Activated CD4-positive, alpha-beta T cell treated with anti-CD3 and anti-CD28 coated beads for 1 hour (primary cell): ENCODE data around the gene ING1.
"Not testable (repeated sequence)": the region's sequence is repeated elsewhere in the genome, so short reads cannot be mapped to it uniquely, and the experiment has no call there.

Experiments used
- DNase-seq: peaks from one replicate; pipeline ENCODE4 v3.0.0-alpha.2; 2020

ING1 gene, protein sequence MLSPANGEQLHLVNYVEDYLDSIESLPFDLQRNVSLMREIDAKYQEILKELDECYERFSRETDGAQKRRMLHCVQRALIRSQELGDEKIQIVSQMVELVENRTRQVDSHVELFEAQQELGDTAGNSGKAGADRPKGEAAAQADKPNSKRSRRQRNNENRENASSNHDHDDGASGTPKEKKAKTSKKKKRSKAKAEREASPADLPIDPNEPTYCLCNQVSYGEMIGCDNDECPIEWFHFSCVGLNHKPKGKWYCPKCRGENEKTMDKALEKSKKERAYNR

DNA sequence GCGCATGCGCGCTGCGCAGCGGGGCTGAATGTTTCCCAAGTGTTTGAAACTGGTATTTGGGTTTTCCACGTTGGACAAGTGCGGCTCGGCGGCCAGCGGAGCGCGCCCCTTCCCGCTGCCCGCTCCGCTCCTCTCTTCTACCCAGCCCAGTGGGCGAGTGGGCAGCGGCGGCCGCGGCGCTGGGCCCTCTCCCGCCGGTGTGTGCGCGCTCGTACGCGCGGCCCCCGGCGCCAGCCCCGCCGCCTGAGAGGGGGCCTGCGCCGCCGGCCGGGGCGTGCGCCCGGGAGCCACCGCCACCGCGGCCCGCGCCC lies at the start of gene ING1:
TSS of gene ING1 (plus strand) at position 59 of the 311 bp plus-strand sequence. CDS start 450 bp downstream, outside the sequence.
- no peak for DNase-seq

DNA sequence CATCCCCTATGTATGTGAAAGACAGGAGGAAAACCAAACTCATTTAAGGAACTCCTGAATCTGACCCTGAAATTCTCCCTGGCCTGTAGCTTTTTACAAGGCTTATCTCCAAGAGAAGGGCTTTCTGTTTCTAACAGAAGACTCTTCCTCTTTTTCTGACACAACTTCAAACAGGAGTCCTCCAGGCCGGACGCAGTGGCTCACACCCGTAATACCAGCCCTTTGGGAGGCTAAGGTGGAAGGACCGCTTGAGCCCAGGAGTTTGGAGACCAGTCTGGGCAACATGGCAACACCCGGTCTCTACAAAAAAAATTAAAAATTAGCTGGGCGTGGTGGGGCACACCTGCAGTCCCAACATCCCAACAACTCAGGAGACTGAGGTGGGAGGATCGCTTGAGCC lies 49.5 kb upstream of the ING1 start:
- DNase-seq, result no peak

DNA sequence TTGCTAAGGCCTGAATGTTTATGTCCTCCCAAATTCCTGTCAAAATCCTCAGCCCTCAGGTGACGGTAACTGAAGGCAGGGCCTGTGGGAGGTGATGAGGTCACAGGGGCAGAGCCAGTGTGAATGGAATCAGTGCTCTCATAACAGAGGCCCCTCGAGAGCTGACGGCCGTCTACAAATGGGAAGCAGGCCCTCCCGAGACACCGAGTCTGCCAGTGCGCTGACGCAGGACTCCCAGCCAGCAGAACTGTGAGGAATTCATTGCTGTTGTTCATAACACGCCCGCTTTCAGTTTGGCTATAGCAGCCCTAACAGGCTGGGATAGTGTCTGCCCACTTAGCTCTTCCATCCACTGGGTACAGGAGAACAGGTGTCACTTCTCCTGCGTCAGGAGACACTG lies 48.8 kb upstream of the ING1 start:
- DNase-seq, result no peak

DNA sequence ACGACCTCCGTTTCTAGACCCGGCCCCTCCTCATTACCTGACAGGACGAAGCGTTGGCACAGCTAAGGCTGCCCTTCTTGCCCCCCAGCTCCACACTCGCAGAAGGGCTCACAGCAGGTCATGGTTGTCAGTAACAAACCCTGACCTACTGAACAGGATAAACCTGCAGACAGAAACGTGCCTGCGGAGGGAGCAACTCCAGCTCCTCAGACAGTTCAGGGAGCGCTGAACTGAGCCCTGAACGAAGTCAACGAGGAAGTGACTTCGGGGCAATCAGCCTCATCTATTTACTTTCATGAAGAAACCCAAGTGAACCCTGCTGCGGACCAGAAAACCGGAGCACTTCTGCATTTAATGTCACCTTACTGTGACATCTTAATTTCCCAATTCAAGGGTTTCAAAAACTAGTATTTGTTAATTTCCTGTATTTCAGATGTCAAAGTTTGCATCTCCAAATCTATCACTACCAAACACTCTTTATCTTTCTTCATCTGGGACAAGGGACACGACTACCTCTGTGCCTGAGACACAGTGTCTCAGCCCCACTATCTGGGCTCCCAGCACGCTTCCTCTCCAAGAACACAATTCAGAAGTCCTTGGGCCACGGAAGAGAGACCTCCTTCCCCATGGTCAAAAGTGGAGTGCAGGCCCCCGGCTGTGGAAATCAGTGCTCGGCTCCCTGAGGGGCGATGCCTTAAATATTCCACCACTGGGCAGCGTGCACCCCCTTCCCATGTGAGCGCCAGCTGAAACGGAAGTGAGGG lies 47.8 kb upstream of the ING1 start:
- no peak for DNase-seq

DNA sequence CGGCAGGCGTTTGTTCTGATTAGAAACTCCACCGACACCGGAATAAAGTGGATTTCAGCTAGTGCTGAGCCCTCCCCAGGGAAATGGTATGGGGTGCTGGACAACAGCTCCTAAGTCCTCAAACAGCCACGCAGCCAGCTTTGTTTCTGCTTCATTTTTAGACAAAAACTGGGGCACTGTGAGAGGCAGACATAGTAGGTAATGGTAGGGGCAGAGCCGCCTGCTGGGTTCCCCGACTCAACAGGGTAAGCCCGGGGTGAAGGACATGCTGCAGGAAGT lies 47.3 kb upstream of the ING1 start:
- no peak for DNase-seq

DNA sequence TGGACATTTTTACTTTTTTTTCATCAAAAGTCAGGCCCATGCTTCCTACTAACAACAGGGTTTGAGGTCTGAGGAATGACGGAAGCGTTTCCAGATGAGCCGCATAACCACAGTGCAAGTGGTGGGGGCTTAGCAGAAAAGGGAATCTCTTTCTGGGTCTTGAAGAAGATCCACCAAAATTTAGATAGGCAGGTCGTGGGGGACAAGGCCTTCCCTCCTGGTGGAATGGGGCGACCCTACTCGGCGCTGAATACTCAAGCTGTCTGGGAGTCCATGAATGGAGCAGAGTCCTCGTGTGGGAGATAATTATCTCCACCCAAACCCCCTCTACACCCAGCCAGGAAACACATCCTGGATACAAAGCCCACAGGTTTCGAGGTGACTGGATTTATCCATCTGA lies 44.5 kb upstream of the ING1 start:
- no peak for DNase-seq

DNA sequence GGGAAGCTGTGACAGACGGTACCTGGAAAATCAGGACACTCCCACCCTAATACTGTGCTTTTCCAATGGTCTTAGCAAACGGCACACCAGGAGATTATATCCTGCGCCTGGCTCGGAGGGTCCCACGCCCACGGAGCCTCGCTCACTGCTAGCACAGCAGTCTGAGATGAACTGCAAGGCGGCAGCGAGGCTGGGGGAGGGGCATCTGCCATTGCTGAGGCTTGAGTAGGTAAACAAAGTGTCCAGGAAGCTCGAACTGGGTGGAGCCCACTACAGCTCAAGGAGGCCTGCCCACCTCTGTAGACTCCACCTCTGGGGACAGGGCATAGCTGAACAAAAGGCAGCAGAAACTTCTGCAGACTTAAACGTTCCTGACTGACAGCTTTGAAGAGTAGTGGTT lies 43.7 kb upstream of the ING1 start:
- DNase-seq, result not testable (repeated sequence)

DNA sequence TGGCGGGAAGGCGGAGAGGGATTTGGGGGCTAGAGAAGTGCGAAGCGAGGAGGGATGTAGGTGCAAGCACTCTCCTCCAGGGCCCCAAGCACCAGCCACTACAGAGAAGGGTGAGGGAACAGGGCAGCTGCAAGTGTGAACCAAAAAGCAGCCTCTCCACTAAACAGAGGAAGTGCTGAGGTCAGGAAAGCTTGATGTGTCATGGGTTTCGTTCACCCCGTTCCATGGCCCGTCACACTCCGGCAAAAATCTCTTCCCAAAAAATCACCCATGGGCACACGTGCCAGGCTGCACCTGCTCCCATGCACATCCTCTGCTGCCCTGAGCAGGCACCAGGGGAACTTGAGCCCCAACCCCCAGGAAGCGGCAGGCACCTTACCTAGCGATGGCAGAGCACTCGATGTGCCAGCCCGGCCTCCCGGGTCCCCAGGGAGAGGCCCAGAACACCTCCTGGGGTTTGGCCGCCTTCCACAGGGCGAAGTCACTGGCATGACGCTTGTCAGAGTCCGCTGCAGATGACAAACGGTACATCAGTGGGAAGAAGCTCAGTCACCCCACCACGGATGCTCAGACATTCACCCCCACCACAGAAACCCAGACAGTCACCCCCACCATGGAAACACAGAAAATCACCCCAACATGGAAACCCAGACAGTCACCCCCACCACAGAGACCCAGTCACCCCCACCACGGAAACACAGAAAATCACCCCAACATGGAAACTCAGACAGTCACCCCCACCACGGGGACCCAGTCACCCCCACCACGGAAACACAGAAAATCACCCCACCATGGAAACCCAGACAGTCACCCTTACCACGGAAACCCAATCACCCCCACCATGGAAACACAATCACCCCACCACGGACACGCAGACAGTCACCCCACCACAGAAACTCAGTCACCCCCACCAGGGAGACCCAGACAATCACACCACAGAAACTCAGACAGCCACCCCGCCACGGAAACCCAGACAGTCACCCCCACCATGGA lies 36.6 kb upstream of the ING1 start:
- DNase-seq, result no peak

DNA sequence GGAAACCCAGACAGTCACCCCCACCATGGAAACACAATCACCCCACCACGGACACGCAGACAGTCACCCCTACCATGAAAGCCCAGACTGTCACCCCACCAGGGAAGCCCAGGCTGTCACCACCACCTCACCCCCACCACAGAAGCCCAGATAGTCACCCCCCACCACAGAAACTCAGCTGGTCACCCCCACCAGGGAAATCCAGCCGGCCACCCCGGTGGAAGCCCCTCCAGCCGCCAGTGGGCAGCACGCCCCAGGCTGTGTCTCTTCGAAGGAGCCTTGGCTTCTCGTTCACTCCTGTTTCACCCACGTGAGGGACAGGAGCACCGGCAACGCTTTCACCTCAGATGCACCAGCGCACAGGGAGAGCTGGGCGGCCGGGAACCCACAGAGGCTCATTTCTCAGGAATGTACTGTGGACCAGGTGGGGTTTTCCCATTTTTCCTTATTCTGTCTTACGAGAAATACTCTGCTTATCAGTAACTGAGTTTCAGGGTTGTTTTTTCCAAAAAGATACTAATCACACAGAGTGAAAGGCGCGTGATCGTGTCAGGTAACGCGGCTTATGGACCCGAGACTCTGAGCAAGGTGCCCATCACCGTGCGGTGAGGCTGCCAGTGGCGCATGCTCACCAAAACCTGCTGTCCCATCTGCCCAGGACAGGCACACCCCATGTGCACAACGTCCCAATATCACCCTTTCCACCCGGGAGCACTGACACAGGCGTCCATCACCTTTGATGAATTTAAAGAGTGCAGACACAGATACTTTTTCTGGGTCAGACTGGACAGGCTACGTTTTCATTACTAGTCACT lies 35.6 kb upstream of the ING1 start:
- no peak for DNase-seq

DNA sequence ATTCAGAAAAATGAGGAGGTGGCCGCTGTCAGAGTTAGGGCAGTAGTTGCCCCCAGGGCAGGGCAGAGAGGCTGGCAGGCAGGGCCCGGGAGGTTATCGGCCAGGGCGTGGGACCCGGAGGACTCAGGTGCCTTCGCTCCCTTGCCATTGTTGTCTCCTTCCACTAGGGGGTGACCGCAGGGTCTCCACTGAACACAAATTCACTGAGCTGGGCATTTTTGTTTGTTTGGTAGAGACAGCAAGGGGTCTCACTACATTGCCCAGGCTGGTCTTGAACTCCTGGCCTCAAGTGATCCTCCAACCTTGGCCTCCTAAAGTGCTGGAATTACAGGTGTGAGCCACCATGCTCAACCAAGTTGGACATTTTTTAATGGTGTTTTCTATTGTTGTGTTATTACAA lies 32.6 kb upstream of the ING1 start:
- DNase-seq, result no peak

DNA sequence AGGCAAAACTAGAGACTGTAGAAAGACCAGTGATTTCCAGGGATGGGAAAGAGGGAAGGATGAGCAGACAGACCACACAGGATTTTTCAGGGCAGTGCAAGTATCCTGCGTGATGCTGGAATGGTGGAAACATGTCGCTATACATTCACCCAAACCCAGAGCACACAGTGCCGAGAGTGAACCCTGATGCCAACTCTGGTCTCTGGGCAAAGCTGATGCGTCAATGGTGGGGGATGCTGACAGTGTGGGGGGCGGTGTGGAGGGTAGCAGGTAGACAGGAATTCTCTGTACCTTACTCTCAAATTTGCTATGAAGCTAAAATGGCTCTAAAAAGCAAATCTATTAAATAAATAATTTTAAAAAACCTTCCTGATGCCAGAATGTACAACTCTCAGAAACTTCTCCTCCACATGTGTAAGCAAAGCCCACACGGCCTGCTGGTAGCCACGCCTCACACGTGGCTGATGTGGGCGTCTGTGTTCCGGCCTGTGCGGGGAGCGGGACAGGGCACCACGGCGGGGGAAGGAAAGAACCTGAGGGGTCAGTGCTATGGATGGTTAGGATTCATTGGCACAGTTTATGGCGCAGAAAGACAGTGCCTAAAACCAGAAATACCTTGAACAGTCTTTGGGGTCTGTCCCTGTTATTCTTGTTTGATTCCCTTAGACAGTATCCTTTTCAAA lies 31.5 kb upstream of the ING1 start:
- no peak for DNase-seq

DNA sequence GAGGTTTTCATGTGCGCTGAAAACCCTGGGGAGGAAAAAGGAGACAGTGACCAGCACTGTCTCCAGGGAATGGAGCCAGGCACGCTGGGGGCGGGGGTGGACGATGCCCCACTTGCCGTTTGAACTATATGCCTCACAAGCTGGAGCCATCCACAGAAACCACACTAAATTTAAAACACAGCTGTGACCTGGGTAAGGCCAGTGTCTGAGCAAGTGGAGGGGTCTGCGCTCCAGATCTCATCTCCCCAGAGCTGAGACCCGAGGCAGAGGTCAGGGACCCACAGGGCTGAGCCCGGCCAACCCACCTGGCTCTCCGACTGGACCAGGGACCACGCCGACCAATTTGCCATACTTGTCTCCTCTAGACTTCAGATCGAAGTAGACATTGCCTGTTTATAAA lies 30.8 kb upstream of the ING1 start:
- DNase-seq, result no peak

DNA sequence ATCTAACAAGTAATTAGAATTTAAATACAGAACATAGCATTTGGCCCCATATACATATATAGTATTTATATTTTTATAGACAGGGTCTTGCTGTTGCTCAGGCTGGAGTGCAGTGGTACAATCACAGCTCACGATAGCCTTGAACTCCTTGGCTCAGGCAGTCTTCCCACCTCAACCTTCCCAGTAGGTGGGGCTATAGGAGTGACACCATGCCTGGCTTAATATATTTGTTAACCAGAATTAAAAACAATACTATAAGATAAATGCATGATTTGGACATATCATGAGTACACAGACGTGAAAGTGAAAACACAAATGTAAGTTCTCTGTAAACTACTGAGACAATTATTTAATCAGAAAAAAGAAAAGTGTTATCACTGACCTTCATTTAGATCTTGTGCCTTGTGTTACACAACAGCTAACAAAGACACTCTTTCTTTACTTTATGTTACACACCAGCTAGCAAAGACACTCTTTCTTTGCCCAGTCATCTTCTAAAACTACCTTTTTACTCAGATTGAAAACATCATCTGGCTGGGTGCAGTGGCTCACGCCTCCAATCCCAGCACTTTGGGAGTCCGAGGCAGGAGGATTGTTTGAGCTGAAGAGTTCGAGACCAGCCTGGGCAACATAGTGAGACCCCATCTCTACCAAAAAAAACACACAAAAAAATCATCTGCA lies 30.2 kb upstream of the ING1 start:
- no peak for DNase-seq

DNA sequence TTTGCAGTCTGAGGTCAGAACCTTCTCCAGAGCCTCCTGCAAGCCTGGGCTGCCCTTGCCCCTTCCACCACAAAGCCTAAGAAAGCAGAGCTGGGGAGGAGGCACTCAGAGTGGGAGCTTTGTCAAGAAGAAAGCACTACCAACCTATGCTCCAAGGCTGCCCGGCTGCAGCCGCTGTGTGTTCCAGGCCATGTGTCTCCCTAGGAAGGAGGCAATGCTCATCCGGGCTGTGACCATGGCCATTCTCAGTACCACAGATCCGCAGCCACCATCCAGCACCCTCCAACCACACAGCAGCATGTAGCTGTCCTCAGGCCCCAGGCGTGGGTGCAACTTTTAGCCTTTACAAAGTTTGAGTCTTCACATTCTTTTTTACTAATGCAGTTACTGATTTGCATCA lies 29.6 kb upstream of the ING1 start:
- DNase-seq, result no peak

DNA sequence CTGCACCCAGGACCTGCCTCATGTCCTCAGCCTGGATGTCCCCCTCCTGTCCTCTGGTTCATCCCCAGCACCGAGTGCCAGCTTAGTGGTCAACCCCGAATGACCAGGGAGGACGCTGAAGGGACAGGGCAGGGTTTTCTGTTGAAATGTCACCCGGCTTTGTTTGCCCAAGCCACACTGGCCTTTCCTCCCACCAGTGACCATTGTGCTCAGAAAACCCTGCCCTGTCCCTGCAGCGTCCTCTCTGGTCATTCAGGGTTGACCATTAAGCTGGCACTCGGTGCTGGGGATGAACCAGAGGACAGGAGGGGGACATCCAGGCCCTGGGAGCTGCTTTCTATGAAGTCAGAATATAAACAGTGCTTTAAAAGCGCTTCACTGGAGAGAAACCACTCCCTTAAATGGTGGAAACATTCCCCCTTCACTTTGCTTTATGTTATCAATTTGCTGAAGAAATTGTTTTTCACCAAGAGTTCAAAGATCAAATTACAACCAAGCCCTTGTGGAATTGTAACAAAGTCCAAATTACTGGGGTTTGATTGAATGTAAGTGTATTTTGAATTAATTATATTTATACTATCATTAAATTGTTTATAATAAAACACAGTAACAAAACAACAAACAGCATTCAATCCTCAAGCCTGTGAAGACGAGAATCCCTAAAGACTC lies 29.0 kb upstream of the ING1 start:
- no peak for DNase-seq

DNA sequence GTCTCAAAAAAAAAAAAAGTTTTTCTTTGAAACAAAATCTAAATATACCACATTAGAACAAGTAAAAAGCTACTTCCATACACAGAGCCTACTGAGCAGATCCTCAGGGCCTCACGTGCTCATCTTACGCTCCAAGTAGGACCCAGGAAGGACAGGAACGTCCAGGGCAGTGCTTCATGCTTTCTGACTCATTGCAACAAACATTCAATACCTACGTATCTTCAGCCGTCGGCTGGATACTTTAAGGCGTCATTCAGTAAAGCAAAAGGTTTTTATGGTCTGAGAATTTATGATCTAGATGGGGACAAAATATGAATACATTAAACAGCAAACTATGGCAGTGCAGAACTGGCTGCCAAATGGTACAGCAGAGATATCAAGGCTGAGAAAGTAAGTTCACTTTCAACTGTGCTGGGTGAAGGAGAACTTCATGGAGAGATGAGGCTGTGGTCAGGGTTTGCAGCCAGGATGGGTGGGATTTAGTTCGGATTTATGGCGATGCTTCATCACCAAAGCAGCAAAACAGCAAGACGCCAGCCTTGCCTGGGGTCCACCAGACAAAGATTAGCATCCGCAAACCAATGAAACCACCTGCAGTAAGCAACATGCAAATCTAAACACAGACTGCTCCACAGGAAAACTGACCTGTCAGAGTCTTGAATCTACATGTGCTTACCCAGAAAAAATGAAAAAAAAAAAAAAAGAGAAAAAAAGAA lies 28.0 kb upstream of the ING1 start:
- no peak for DNase-seq

DNA sequence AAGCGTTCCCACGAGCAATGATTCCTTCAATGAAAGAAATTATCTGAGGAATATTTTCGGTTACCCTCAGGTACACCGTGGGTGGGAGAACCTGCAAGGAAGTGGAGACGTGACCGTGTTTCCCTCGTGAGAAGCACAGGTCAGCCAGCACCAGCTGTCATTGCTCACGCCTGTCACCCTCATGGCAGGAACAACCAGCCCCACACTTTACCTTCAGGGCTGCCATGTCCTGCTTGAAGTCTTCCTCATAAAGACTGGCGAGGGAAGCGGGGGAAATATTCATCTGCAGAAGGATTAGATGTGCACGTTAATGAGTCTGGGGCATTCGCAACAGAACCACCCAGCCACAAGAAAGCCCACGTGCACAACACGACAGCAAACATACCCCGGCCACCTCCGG lies 25.8 kb upstream of the ING1 start:
- no peak for DNase-seq

DNA sequence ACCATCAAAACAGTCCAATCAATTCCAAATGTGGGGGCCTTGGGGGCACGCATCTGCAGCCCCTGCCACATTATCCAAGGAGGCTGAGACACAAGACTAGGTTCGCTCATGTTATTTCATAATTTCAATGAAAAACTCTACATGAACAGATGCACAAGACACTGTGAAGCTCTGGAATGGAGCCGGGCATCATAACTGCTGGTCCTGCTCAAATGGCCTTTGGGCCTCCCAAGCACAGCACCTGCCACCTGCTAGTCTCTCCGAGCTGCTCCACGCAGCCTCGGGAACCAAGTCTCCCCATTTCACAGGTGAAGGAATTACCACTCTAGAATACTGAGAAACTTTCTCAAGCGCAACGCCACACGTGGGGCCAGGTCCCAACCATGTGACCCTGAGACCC lies 24.5 kb upstream of the ING1 start:
- no peak for DNase-seq

DNA sequence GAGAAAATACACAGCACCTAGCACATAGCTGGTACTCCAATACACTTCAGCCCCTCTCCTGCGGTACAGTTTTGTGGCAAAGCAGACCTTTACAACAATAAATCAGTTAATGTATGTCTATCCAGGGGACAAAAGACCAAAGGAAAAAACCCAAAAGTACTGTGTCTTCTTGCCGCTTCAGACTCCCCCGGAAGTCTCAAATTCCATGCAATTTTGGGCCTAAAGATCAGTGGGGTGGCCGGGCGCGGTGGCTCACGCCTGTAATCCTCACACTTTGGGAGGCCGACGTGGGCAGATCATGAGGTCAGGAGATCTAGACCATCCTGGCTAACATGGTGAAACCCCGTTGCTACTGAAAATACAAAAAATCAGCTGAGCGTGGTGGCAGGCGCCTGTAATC lies 23.8 kb upstream of the ING1 start:
- DNase-seq, result no peak

DNA sequence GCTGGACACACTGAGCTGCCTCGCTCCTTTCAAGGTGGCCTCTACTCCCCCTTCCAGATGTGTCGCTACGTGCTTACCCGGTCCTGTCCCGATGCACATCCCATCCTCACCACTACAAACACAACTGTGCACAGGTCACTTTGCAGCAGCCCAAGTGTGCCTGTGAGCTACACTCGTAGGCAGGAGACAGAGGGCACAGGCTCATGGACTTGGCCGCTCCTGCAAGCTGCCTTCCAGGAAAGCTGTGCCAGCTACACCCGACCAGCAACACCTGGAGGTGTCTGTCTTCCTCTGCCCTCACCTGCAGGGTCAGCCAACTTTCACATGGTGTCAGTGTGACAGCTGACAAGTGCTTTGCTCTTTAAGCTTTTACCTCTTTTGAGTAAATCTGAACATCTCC lies 23.0 kb upstream of the ING1 start:
- no peak for DNase-seq

DNA sequence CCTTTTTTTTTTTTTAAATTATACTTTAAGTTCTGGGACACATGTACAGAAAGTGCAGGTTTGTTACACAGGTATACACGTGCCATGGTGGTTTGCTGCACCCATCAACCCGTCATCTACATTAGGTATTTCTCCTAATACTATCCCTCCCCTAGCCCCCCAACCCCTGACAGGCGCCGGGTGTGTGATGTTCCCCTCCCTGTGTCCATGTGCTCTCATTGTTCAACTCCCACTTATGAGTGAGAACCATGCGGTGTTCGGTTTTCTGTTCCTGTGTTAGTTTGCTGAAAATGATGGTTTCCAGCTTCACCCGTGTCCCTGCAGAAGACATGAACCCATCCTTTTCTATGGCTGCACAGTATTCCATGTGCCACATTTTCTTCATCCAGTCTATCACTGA lies 17.7 kb upstream of the ING1 start:
- not testable (repeated sequence) for DNase-seq
